Fibroblast of villous mesenchyme (primary cell): ENCODE results near the gene KRT3. TPM values are rescaled to one million over a fixed set of nuclear protein-coding genes. Genes with fewer than 3 reads are reported as not detected.

Experiments
- DNase-seq: peaks from one replicate; pipeline ENCODE4 v3.0.0-alpha.2; 2010; ENCODE audit warnings: low read depth
- H3K4me3 ChIP-seq: 2 replicates; pipeline ENCODE4 v1.5.1; 2011; ENCODE audit warnings: low read depth, mild to moderate bottlenecking, low read length
- CTCF ChIP-seq: IDR thresholded peaks from 2 replicates; pipeline ENCODE4 v1.5.1; 2012; ENCODE audit warnings: low read depth, mild to moderate bottlenecking, low read length; ENCODE audit not compliant: insufficient read depth
- total RNA-seq: library from RNA; depleted of rRNA; stranded (reverse); fragments of >200 nt; gene quantifications from 2 replicates; pipeline ENCODE4 v1.2.3, GENCODE V29; 2012

Gene KRT3
- total RNA-seq, 1 donor, result not detected

GRCh38 chr12:52836491-52837412 is 40.8 kb upstream of the KRT3 start:
- DNase-seq, result no peak
- no peak for TF ChIP-seq CTCF
- H3K4me3 ChIP-seq, result no peak overlapping the region

GRCh38 chr12:52836042-52836466 is 40.1 kb upstream of the KRT3 start:
- TF ChIP-seq CTCF, result no peak
- DNase-seq, result peak; percentile 60
- H3K4me3 ChIP-seq, result no peak overlapping the region

GRCh38 chr12:52835271-52836041 is 39.5 kb upstream of the KRT3 start:
- no peak for DNase-seq
- no peak overlapping the region for H3K4me3 ChIP-seq
- no peak for TF ChIP-seq CTCF

GRCh38 chr12:52834727-52835001 is 38.7 kb upstream of the KRT3 start:
- no peak for TF ChIP-seq CTCF
- no peak for DNase-seq
- H3K4me3 ChIP-seq, result no peak overlapping the region

GRCh38 chr12:52833922-52834726 is 38.2 kb upstream of the KRT3 start, which contains the start of gene KRT79:
TSS of gene KRT79 (minus strand) at chr12:52834311. CDS start at chr12:52834260, 51 bp downstream.
- no peak within 1 kb of the TSS for H3K4me3 ChIP-seq
- DNase-seq, result no peak

More at GRCh38 chr12:52833922-52834726, 38.2 kb upstream of the KRT3 start, which contains the start of gene KRT79:
- no peak for TF ChIP-seq CTCF
